Measurements from ENCODE around the gene PRELP. TPM values are rescaled to one million over a fixed set of nuclear protein-coding genes. Genes with fewer than 3 reads are reported as not detected.

The PRELP gene
- total and polyA plus RNA-seq, 10 of the 15 experiments (the other 5 are each of a cell fraction or from before 2014, with no cell fraction given), result 0.03 to 0.05 TPM; not detected in 8

- peak; percentile 78 for TF ChIP-seq POLR2AphosphoS5 (IDR thresholded peaks at IDR 0.05; ENCODE audit: low read length)
Observed at GRCh38 chr1:203428981-203429599, 46.5 kb upstream of the PRELP start (continued).

- ATAC-seq (no peak), FAIRE-seq (no peak), DNase-seq (ENCODE audit: low read depth, low spot score) (no peak)
- RAD21 ChIA-PET (ENCODE audit: unreplicated experiment), result no interaction called here
- POLR2A ChIA-PET, result no interaction called here
- in situ Hi-C loops (cut with MboI), result no loop called here
- Histone ChIP-seq H3K4me2 (ENCODE audit: control insufficient read depth, insufficient read depth) (no peak overlapping the region), H3K79me2 (ENCODE audit: control insufficient read depth, insufficient read depth, low read length) (no peaks in the 10 kb centered on the region), H4K20me1 (ENCODE audit: control insufficient read depth, insufficient read depth) (no peaks in the 10 kb centered on the region), H3K9ac (ENCODE audit: control insufficient read depth, insufficient read depth, low read length) (no peak overlapping the region), H3K27ac (ENCODE audit: control insufficient read depth, insufficient read depth) (no peak overlapping the region), H3K36me3 (ENCODE audit: control insufficient read depth in 2 of 2, insufficient read depth in 2 of 2, low read length in 1 of 2) (no peaks in the 10 kb centered on the region), H3K9me3 (replicated peaks; ENCODE audit: control insufficient read depth, insufficient read depth, low read length) (no peaks in the 10 kb centered on the region; the same call in 2 of the 3 replicates), H3K4me1 (ENCODE audit: control insufficient read depth, insufficient read depth, low read length) (no peaks in the 10 kb centered on the region), H3K4me3 (no peak overlapping the region), H3K27me3 (replicated peaks in 1 of 2; ENCODE audit: control insufficient read depth in 2 of 2, insufficient read depth in 2 of 2, low read length in 1 of 2) (no peaks in the 10 kb centered on the region), H2AFZ (ENCODE audit: control insufficient read depth, low read depth, low read length) (no peak overlapping the region)
- CTCF ChIA-PET, result interaction anchor here (7.7 kb wide), 1 partner anchor 94 kb away, joined by 61 read pairs; no protein-coding TSS in a partner anchor
- intact Hi-C loops (cut with micrococcal nuclease; ENCODE audit: unreplicated experiment), result no loop called here
- BruUV-seq (replicated peaks), result no TSS peak
- no peak for TF ChIP-seq IKZF2 (IDR thresholded peaks at IDR 0.05)
- SMC1A ChIA-PET (ENCODE audit: uncharacterized antibody, unreplicated experiment), result interaction anchor here (0.6 to 1.5 kb wide), 3 partner anchors 10 to 17 kb away, joined by 3 to 5 read pairs (median 4); no protein-coding TSS in a partner anchor
- WGBS (ENCODE audit: insufficient coverage, insufficient replicate concordance, low lambda C conversion rate, missing lambda C conversion rate), result 38% methylated on average over 5 of the region's 7 CpGs
Observed at GRCh38 chr1:203435615-203436014, 40.0 kb upstream of the PRELP start.

- no peaks in the 10 kb centered on the region for H3K79me2 ChIP-seq (ENCODE audit: control insufficient read depth, insufficient read depth, low read length)
- intact Hi-C loops (cut with micrococcal nuclease; ENCODE audit: unreplicated experiment) (no loop called here), in situ Hi-C loops (cut with MboI) (no loop called here)
- no peak for TF ChIP-seq FOXK2 (IDR thresholded peaks at IDR 0.05)
- no peak overlapping the region for H3K4me3 ChIP-seq
- DNase-seq (ENCODE audit: low read depth, low spot score) (no peak), ATAC-seq (no peak), FAIRE-seq (no peak)
- H3K36me3 ChIP-seq (ENCODE audit: control insufficient read depth in 2 of 2, insufficient read depth in 2 of 2, low read length in 1 of 2), result no peaks in the 10 kb centered on the region
- CTCF ChIA-PET, result interaction anchor here (0.6 to 1.5 kb wide), 3 partner anchors 19 to 97 kb away, joined by 4 to 5 read pairs (median 5); no protein-coding TSS in a partner anchor
- H3K27ac ChIP-seq (ENCODE audit: control insufficient read depth, insufficient read depth), result no peak overlapping the region
- RAD21 ChIA-PET (ENCODE audit: unreplicated experiment), result interaction anchor here (12.1 kb wide), 1 partner anchor 95 kb away, joined by 259 read pairs; no protein-coding TSS in a partner anchor
- no peak overlapping the region for H3K9ac ChIP-seq (ENCODE audit: control insufficient read depth, insufficient read depth, low read length)
- POLR2A ChIA-PET, result no interaction called here
- no TSS peak for BruUV-seq (replicated peaks)
- WGBS (ENCODE audit: insufficient coverage, insufficient replicate concordance, low lambda C conversion rate, missing lambda C conversion rate), result 60% methylated on average over 15 of the region's 15 CpGs
- SMC1A ChIA-PET (ENCODE audit: uncharacterized antibody, unreplicated experiment), result no interaction called here
- H3K4me2 ChIP-seq (ENCODE audit: control insufficient read depth, insufficient read depth), result no peak overlapping the region
- peaks cover 0 to 3% of the 10 kb centered on the region in 2 experiments; a peak in 2 of 4 replicates for H3K27me3 ChIP-seq (replicated peaks in 1 of 2; ENCODE audit: control insufficient read depth in 2 of 2, insufficient read depth in 2 of 2, low read length in 1 of 2)
- no peaks in the 10 kb centered on the region for H4K20me1 ChIP-seq (ENCODE audit: control insufficient read depth, insufficient read depth)
- no peaks in the 10 kb centered on the region; the same call in 2 of the 3 replicates for H3K9me3 ChIP-seq (replicated peaks; ENCODE audit: control insufficient read depth, insufficient read depth, low read length)
- no peaks in the 10 kb centered on the region for H3K4me1 ChIP-seq (ENCODE audit: control insufficient read depth, insufficient read depth, low read length)
- H2AFZ ChIP-seq (ENCODE audit: control insufficient read depth, low read depth, low read length), result no peak overlapping the region
Observed at GRCh38 chr1:203437696-203438315, 37.8 kb upstream of the PRELP start.

Data from GM12878 (cell line).